A673 (cell line): ENCODE results near the gene P2RX3. TPM values are rescaled to one million over a fixed set of nuclear protein-coding genes. Genes with fewer than 3 reads are reported as not detected.

ENCODE experiments used
- BruUV-seq: library from RNA; stranded (reverse); fragments of 400-500 nt; replicated peaks from 2 replicates; lab custom pipeline; 2021; lab: Mats Ljungman, UMichigan
- CTCF ChIA-PET: fragments of 300-600 bp; sonication (Branson Sonifier 250); formaldehyde crosslinking; loops from one replicate; lab custom pipeline; 2022; ENCODE audit warnings: antibody characterized with exemption; lab: Charles Lee
- POLR2A ChIA-PET: fragments of 300-600 bp; sonication (Branson Sonifier 250); formaldehyde crosslinking; loops from one replicate; lab custom pipeline; 2022; ENCODE audit warnings: antibody characterized with exemption; ENCODE audit not compliant: low non-redundant PET; lab: Charles Lee
- DNase-seq: peaks from one replicate; pipeline ENCODE4 v3.0.0-alpha.2; 2015; ENCODE audit warnings: low spot score
- H3K27ac ChIP-seq: fragments of 200-600 bp; sonication (generic); 2 replicates; pipeline ENCODE4 v1.5.1; 2016; ENCODE audit warnings: mixed run types, low read depth, mild to moderate bottlenecking, mixed read lengths, antibody characterized with exemption, low read length; ENCODE audit not compliant: poor library complexity, severe bottlenecking
- H3K27me3 ChIP-seq: fragments of 200-600 bp; sonication (generic); replicated peaks from 2 replicates; pipeline ENCODE4 v1.6.1; 2017; ENCODE audit warnings: mixed run types, low read depth, mild to moderate bottlenecking, mixed read lengths, antibody characterized with exemption, low read length; ENCODE audit not compliant: insufficient read depth, poor library complexity
- H3K36me3 ChIP-seq: fragments of 200-600 bp; sonication (generic); 2 replicates; pipeline ENCODE4 v1.6.1; 2016; ENCODE audit warnings: mixed run types, mild to moderate bottlenecking, mixed read lengths, antibody characterized with exemption, low read length; ENCODE audit not compliant: insufficient read depth, poor library complexity, severe bottlenecking
- H3K4me1 ChIP-seq: fragments of 200-600 bp; sonication (generic); 2 replicates; pipeline ENCODE4 v1.6.1; 2017; ENCODE audit warnings: mixed run types, mild to moderate bottlenecking, mixed read lengths, antibody characterized with exemption, low read length; ENCODE audit not compliant: insufficient read depth, poor library complexity, severe bottlenecking
- H3K4me3 ChIP-seq: fragments of 200-600 bp; sonication (generic); 2 replicates; pipeline ENCODE4 v1.5.1; 2016; ENCODE audit warnings: low read depth, mixed run types, mild to moderate bottlenecking, mixed read lengths, low read length; ENCODE audit not compliant: poor library complexity, severe bottlenecking
- H3K9me3 ChIP-seq: fragments of 200-600 bp; sonication (generic); 2 replicates; pipeline ENCODE4 v1.6.1; 2016; ENCODE audit warnings: mixed run types, low read depth, mild to moderate bottlenecking, mixed read lengths, antibody characterized with exemption, low read length; ENCODE audit not compliant: poor library complexity, severe bottlenecking
- EZH2 ChIP-seq: fragments of 200-600 bp; sonication (generic); IDR thresholded peaks from 2 replicates; pipeline ENCODE4 v1.6.1; 2017; ENCODE audit warnings: borderline replicate concordance, low read depth, mild to moderate bottlenecking, mixed read lengths, antibody characterized with exemption, low read length; ENCODE audit not compliant: poor library complexity, severe bottlenecking
- intact Hi-C: fragments of 100-400 bp; cut with micrococcal nuclease; formaldehyde crosslinking; loops from one replicate; pipeline ENCODE4 v1.10.0; 2022; ENCODE audit not compliant: unreplicated experiment
- total RNA-seq: library from RNA; stranded (reverse); gene quantifications from 2 replicates; pipeline ENCODE4 v1.2.3, GENCODE V29; 2021
- TF ChIP-seq, protein P1 (sequence below): fragments of 300-800, 200-600 bp; sonication (generic); conservative IDR thresholded peaks from 2 replicates; pipeline ENCODE4 v1.5.1; 2017; ENCODE audit warnings: low read depth, mild to moderate bottlenecking, antibody characterized with exemption, low read length, moderate library complexity, mixed read lengths

Gene P2RX3
- total RNA-seq, 1 experiment from 2014 or later = not detected

- ChIA-PET POLR2A (no interaction called here), CTCF (interaction anchor here (1.3 kb wide), 1 partner anchor 16 kb away, joined by 4 read pairs; no protein-coding TSS in a partner anchor)
- H3K27me3 ChIP-seq = peaks cover 3% of the 10 kb centered on the region
- H3K4me1 ChIP-seq = no peaks in the 10 kb centered on the region
- TF ChIP-seq, protein P1, sequence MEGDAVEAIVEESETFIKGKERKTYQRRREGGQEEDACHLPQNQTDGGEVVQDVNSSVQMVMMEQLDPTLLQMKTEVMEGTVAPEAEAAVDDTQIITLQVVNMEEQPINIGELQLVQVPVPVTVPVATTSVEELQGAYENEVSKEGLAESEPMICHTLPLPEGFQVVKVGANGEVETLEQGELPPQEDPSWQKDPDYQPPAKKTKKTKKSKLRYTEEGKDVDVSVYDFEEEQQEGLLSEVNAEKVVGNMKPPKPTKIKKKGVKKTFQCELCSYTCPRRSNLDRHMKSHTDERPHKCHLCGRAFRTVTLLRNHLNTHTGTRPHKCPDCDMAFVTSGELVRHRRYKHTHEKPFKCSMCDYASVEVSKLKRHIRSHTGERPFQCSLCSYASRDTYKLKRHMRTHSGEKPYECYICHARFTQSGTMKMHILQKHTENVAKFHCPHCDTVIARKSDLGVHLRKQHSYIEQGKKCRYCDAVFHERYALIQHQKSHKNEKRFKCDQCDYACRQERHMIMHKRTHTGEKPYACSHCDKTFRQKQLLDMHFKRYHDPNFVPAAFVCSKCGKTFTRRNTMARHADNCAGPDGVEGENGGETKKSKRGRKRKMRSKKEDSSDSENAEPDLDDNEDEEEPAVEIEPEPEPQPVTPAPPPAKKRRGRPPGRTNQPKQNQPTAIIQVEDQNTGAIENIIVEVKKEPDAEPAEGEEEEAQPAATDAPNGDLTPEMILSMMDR = no peak
- TF ChIP-seq EZH2 = no peak
- no peak overlapping the region for H3K4me3 ChIP-seq
- no peaks in the 10 kb centered on the region for H3K36me3 ChIP-seq
- no peaks in the 10 kb centered on the region for H3K9me3 ChIP-seq
- intact Hi-C loops = no loop called here
- no TSS peak for BruUV-seq
- DNase-seq = no peak
- H3K27ac ChIP-seq = no peak overlapping the region
These were observed 23.8 kb downstream of the P2RX3 start for GRCh38 chr11:57361926-57362325.

GRCh38 chr11:57363131-57364080, 25.3 kb downstream of the P2RX3 start:
- H3K27me3 ChIP-seq = peaks cover 3% of the 10 kb centered on the region
- CTCF ChIA-PET = interaction anchor here (0.6 kb wide), 1 partner anchor 278 kb away, joined by 3 read pairs; no protein-coding TSS in a partner anchor
- H3K4me3 ChIP-seq = no peak overlapping the region
- H3K27ac ChIP-seq = no peak overlapping the region
- intact Hi-C loops = no loop called here
- H3K36me3 ChIP-seq = no peaks in the 10 kb centered on the region
- POLR2A ChIA-PET = no interaction called here
- no peaks in the 10 kb centered on the region for H3K4me1 ChIP-seq
- no peak for DNase-seq
- BruUV-seq = no TSS peak
- TF ChIP-seq EZH2 = no peak
- TF ChIP-seq, protein P1 = no peak
- H3K9me3 ChIP-seq = no peaks in the 10 kb centered on the region

- Histone ChIP-seq H3K4me3 (no peak overlapping the region), H3K27me3 (peaks cover 3% of the 10 kb centered on the region), H3K9me3 (no peaks in the 10 kb centered on the region), H3K27ac (no peak overlapping the region), H3K36me3 (no peaks in the 10 kb centered on the region), H3K4me1 (no peaks in the 10 kb centered on the region)
- BruUV-seq = no TSS peak
- intact Hi-C loops = no loop called here
- CTCF ChIA-PET = no interaction called here
- no peak for DNase-seq
- TF ChIP-seq, protein P1 = no peak
- no peak for TF ChIP-seq EZH2
- POLR2A ChIA-PET = interaction anchor here (0.6 kb wide), 1 partner anchor 343 kb away, joined by 5 read pairs; no protein-coding TSS in a partner anchor
These were observed 26.9 kb downstream of the P2RX3 start for GRCh38 chr11:57364851-57365660.
